Activated naive CD4-positive, alpha-beta T cell treated with anti-CD3 and anti-CD28 coated beads, Interleukin-2, amount 10 ng/mL, durations not matched to agents 7 days and 5 days (primary cell): ENCODE measurements around the gene DISP2.

Experiments
- CTCF ChIA-PET: fragments of 350-600 bp; sonication (Branson Sonifier 250); formaldehyde crosslinking; loops from one replicate; lab custom pipeline; 2021; ENCODE audit warnings: antibody characterized with exemption; lab: Charles Lee
- DNase-seq: peaks from one replicate; pipeline ENCODE4 v3.0.0-alpha.2; 2020
- H3K27ac Mint-ChIP-seq: one replicate; pipeline ENCODE4 v1.8.0; 2021; ENCODE audit warnings: mild to moderate bottlenecking, moderate library complexity, mixed read lengths
- H3K27me3 Mint-ChIP-seq: one replicate; pipeline ENCODE4 v1.8.0; 2021; ENCODE audit warnings: mild to moderate bottlenecking, mixed read lengths
- H3K36me3 Mint-ChIP-seq: one replicate; pipeline ENCODE4 v1.8.0; 2021; ENCODE audit warnings: mixed read lengths
- H3K4me1 Mint-ChIP-seq: one replicate; pipeline ENCODE4 v1.8.0; 2021; ENCODE audit warnings: mixed read lengths
- H3K4me3 Mint-ChIP-seq: one replicate; pipeline ENCODE4 v1.8.0; 2021; ENCODE audit warnings: mild to moderate bottlenecking, moderate library complexity, mixed read lengths
- H3K9me3 Mint-ChIP-seq: one replicate; pipeline ENCODE4 v1.8.0; 2021; ENCODE audit warnings: mixed read lengths

DISP2 gene

DNA sequence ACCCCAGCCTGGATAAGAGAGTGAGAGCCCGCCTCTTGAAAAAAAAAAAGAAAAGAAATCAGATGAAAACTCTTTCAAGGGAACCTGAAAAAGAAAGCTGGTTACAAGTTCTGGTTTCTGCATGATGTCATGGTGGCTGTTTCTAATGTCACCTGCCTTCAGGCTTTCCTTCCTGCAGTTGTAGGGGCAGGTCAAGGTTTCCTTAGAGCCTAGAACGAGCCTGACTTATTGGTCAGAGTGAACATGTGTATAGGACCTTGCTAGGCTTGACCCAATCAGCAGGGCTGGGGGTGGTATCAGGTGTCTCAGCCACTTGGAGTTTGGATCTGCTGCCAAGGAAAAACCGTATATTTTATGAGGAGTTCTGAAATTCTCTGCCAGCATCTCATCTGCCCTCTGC is 51.3 kb downstream of the DISP2 start:
- Mint-ChIP-seq H3K27ac (peak overlapping the region; percentile 45), H3K27me3 (no peaks in the 10 kb centered on the region)
- CTCF ChIA-PET: interaction anchor here (0.6 to 3.0 kb wide), 3 partner anchors 25 to 71 kb away, joined by 3 to 13 read pairs (median 10); no protein-coding TSS in a partner anchor

DNA sequence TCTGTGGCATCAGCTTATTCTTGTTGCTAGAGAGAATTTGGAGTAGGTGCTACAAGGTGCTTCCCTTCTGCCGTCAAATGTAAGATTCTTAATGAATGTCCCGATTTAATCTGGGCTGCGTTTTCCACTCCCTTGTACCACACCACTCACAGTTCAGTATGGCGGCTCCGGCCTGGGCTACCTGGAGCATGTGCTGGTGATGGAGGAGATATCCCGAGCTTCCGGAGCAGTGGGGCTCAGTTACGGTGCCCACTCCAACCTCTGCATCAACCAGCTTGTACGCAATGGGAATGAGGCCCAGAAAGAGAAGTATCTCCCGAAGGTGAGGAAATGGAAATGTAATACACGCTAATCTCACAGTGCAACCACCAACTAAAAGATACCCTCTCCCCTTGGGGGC is 52.5 kb downstream of the DISP2 start:
- no peak overlapping the region for H3K27ac Mint-ChIP-seq
- H3K27me3 Mint-ChIP-seq: no peaks in the 10 kb centered on the region
- no peaks in the 10 kb centered on the region for H3K9me3 Mint-ChIP-seq
- no peak overlapping the region for H3K4me3 Mint-ChIP-seq
- CTCF ChIA-PET: interaction anchor here (0.8 to 2.2 kb wide), 4 partner anchors 11 to 73 kb away, joined by 3 to 10 read pairs (median 4); no protein-coding TSS in a partner anchor
- no peak for DNase-seq
- peaks cover 50% of the 10 kb centered on the region for H3K36me3 Mint-ChIP-seq
- peaks cover 36% of the 10 kb centered on the region for H3K4me1 Mint-ChIP-seq

More for the DNA sequence above, 51.3 kb downstream of the DISP2 start:
- Mint-ChIP-seq H3K4me1 (peaks cover 46% of the 10 kb centered on the region), H3K4me3 (no peak overlapping the region), H3K36me3 (peaks cover 43% of the 10 kb centered on the region), H3K9me3 (no peaks in the 10 kb centered on the region)
- peak; percentile 29 for DNase-seq

DNA sequence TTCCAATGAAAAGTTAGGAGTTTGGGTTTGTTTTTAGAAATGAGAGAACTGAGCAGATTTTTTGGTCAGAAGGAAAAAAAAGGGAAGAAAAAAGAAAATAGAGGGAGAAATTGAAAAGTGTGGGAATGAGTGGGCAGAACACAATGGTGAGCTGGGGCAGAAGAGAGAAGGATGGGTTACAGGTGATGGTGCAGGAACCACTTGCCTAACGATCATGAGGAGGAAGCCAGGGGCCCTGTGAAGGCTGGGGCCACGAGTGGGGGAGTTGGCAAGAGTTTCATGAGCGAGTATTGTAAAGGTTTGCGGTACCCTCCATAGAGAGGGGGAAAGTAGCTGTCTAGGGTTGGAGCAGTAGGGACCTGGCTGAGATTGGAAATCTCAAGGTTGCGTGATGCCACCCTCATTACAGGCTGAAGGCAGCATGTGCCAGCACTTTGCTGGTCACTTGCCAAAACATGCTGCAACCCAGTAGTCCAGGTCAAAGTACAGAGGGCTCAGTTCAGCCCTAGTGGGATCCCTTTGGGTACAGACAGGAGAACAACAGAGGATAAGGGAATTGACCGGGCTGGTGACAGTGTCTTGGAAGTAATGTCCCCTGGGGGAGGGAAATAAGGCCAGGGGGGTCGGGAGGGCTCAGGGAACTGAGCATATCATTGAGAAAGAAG is 54.2 kb downstream of the DISP2 start:
- DNase-seq: no peak
- Mint-ChIP-seq H3K4me3 (no peak overlapping the region), H3K9me3 (no peaks in the 10 kb centered on the region), H3K4me1 (peaks cover 24% of the 10 kb centered on the region), H3K36me3 (peaks cover 52% of the 10 kb centered on the region), H3K27ac (no peak overlapping the region), H3K27me3 (no peaks in the 10 kb centered on the region)
- CTCF ChIA-PET: interaction anchor here (1.4 kb wide), 1 partner anchor 74 kb away, joined by 4 read pairs; no protein-coding TSS in a partner anchor

DNA sequence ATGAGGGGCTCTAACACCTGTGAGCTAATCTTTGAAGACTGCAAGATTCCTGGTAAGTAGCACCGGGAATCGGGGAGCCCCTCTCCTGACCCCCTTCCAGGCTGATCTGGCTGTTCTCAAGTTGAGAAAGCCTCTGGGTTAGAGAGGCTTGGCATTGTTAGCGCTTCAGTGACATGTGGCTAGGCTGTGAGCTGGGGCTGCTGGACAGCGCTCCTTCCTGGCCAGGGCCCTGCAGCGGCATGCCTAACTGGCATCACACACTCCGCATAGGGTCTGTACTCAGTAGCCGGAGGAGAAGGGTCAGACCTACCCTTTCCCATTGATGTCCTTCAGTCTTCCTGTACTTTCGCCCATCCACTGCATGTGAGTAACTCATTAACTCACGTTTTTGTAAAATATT is 55.0 kb downstream of the DISP2 start:
- DNase-seq: no peak
- no peak overlapping the region for H3K27ac Mint-ChIP-seq
- CTCF ChIA-PET: interaction anchor here (1.3 to 1.4 kb wide), 2 partner anchors 69 to 75 kb away, joined by 3 to 4 read pairs; no protein-coding TSS in a partner anchor
- H3K9me3 Mint-ChIP-seq: no peaks in the 10 kb centered on the region
- peaks cover 51% of the 10 kb centered on the region for H3K36me3 Mint-ChIP-seq
- H3K27me3 Mint-ChIP-seq: no peaks in the 10 kb centered on the region
- H3K4me1 Mint-ChIP-seq: peaks cover 16% of the 10 kb centered on the region
- no peak overlapping the region for H3K4me3 Mint-ChIP-seq

DNA sequence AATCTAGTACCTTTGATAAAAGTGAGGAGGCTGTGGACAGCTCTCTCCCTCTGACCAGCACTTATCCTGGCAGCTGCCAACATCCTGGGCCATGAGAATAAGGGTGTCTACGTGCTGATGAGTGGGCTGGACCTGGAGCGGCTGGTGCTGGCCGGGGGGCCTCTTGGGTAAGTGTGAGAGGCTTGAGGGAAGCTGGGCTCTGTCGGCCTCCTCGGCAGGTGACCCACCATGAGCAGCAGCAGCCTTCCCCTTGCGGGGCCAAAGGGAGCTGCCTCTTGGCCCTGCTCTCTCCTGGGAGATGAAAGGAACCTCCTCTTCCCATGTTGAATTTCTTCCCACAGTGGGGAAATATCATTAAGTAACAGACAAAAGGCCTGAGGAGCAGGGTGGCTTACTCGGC is 56.8 kb downstream of the DISP2 start:
- Mint-ChIP-seq H3K36me3 (peaks cover 41% of the 10 kb centered on the region), H3K4me3 (no peak overlapping the region), H3K9me3 (no peaks in the 10 kb centered on the region), H3K4me1 (peaks cover 4% of the 10 kb centered on the region), H3K27ac (peak overlapping the region; percentile 55), H3K27me3 (no peaks in the 10 kb centered on the region)
- CTCF ChIA-PET: interaction anchor here (1.2 kb wide), 1 partner anchor 11 kb away, joined by 3 read pairs; no protein-coding TSS in a partner anchor
- DNase-seq: no peak

DNA sequence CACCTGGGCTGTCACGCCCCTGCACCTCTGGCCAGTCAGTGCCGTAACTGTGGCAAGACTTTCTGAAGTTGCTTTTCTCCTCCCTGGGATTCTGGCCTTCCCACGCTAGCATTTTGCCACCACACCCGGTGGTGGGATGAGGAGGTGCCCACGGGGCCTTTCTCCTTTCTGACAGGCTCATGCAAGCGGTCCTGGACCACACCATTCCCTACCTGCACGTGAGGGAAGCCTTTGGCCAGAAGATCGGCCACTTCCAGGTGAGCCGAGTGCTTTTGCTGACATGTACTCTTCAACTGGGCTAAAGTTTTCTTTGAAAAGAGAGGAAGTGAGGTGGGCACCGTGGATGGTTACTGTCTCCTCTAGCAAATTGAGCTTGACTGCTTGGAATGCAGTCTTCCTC is 57.2 kb downstream of the DISP2 start:
- H3K36me3 Mint-ChIP-seq: peaks cover 39% of the 10 kb centered on the region

DNA sequence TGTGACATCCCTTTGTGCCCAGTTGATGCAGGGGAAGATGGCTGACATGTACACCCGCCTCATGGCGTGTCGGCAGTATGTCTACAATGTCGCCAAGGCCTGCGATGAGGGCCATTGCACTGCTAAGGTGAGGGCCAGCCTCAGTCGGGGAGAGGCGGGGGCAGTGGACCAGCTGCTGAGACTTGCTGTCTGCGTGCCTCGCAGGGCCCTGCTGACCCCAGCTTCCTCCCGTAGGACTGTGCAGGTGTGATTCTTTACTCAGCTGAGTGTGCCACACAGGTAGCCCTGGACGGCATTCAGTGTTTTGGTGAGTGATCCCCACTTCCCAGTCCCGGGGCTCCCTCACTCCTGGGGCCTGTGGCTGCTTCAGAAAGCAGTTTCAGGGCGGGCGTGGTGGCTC is 58.0 kb downstream of the DISP2 start:
- CTCF ChIA-PET: interaction anchor here (1.0 kb wide), 1 partner anchor 78 kb away, joined by 3 read pairs; no protein-coding TSS in a partner anchor
- H3K4me3 Mint-ChIP-seq: no peak overlapping the region
- no peak overlapping the region for H3K27ac Mint-ChIP-seq
- H3K36me3 Mint-ChIP-seq: peaks cover 33% of the 10 kb centered on the region
- no peaks in the 10 kb centered on the region for H3K4me1 Mint-ChIP-seq
- H3K27me3 Mint-ChIP-seq: peaks cover 3% of the 10 kb centered on the region
- no peak for DNase-seq
- no peaks in the 10 kb centered on the region for H3K9me3 Mint-ChIP-seq

More for the DNA sequence above, 57.2 kb downstream of the DISP2 start:
- no peaks in the 10 kb centered on the region for H3K9me3 Mint-ChIP-seq
- H3K27me3 Mint-ChIP-seq: no peaks in the 10 kb centered on the region
- H3K4me1 Mint-ChIP-seq: peaks cover under 1% of the 10 kb centered on the region
- CTCF ChIA-PET: interaction anchor here (1.0 to 1.2 kb wide), 2 partner anchors 10 to 77 kb away, joined by 3 read pairs; no protein-coding TSS in a partner anchor
- DNase-seq: no peak
- no peak overlapping the region for H3K4me3 Mint-ChIP-seq
- no peak overlapping the region for H3K27ac Mint-ChIP-seq

DNA sequence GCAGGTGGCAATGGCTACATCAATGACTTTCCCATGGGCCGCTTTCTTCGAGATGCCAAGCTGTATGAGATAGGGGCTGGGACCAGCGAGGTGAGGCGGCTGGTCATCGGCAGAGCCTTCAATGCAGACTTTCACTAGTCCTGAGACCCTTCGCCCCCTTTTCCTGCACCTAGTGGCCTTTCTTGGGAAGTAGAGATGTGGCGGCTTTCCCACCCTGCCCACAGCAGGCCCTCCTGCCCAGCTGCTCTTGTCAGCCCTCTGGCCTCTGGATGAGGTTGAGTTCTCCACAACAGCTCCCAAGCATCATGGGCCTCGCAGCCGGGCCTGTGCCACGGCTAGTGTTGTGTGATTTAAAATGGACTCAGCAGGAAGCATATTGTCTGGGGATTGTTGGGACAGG is 60.1 kb downstream of the DISP2 start:
- CTCF ChIA-PET: interaction anchor here (1.2 to 10.4 kb wide), 4 partner anchors 49 to 143 kb away, joined by 3 to 152 read pairs (median 3); partner anchors contain the start of gene CCDC9B
- Mint-ChIP-seq H3K4me1 (no peaks in the 10 kb centered on the region), H3K36me3 (peaks cover 18% of the 10 kb centered on the region), H3K4me3 (no peak overlapping the region), H3K9me3 (no peaks in the 10 kb centered on the region), H3K27ac (no peak overlapping the region), H3K27me3 (peaks cover 10% of the 10 kb centered on the region)
- DNase-seq: no peak

DNA sequence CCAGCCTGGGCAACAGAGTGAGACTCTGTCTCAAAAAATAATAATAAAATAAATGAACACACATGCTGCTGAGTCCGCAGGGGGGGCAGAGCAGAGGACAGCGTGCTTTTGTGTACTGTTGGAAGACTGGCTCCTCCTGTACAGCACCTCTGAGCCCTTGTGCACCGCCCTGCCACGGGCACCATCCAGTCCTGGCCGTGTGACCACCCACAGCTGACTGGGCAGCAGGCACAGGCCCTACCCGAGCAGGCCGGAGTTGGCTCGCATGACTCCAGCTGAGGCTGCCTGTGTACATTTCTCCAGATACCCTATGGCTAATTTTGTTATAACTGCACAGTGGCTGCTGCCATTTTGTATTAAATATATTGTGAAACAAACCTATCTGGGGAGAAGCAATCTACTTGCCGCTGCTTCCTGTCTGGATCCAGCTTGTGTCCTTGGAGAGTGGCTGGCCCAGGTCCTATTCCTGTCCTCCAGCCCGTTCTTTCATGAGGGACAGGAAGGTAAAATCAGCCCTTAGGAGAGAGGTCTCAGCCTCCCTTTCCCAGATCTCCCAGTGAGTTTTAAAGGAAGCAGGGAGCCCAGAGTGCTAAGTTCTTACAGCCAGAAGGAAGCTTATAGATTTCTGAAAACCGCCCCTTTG is 62.2 kb downstream of the DISP2 start:
- no peaks in the 10 kb centered on the region for H3K9me3 Mint-ChIP-seq
- H3K27ac Mint-ChIP-seq: no peak overlapping the region
- H3K4me1 Mint-ChIP-seq: no peaks in the 10 kb centered on the region
- peaks cover 10% of the 10 kb centered on the region for H3K27me3 Mint-ChIP-seq
- peaks cover 8% of the 10 kb centered on the region for H3K36me3 Mint-ChIP-seq
- CTCF ChIA-PET: interaction anchor here (0.7 to 10.4 kb wide), 11 partner anchors 12 to 105 kb away, joined by 3 to 152 read pairs (median 5); partner anchors contain the start of genes CCDC9B and IVD
- H3K4me3 Mint-ChIP-seq: no peak overlapping the region
- no peak for DNase-seq

DNA sequence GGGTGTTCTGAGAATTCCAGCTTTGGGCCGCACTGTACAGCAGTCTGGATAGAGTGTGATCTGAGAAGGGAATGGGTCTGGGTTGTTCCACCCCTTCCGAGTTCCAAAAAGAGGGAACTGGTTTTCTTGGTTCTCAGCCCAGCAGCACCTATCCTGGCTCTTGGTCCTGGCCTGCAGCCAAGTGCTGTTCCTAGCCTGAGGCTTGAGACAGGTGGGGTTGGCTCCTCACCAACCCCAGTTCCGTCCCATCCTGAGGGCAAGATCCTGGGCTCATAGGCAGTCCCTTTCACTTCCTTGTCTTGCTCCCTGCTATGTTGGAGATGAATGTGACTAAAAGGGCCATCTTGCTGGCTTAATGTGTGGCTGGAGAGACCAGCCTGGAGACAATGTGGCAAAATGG is 62.8 kb downstream of the DISP2 start:
- no peak overlapping the region for H3K4me3 Mint-ChIP-seq
- CTCF ChIA-PET: interaction anchor here (0.7 to 10.4 kb wide), 11 partner anchors 12 to 134 kb away, joined by 3 to 152 read pairs (median 5); partner anchors contain the start of genes CCDC9B and IVD
- peaks cover 10% of the 10 kb centered on the region for H3K27me3 Mint-ChIP-seq
- no peak overlapping the region for H3K27ac Mint-ChIP-seq
- no peak for DNase-seq
- H3K9me3 Mint-ChIP-seq: no peaks in the 10 kb centered on the region
- peaks cover 4% of the 10 kb centered on the region for H3K36me3 Mint-ChIP-seq
- H3K4me1 Mint-ChIP-seq: no peaks in the 10 kb centered on the region

DNA sequence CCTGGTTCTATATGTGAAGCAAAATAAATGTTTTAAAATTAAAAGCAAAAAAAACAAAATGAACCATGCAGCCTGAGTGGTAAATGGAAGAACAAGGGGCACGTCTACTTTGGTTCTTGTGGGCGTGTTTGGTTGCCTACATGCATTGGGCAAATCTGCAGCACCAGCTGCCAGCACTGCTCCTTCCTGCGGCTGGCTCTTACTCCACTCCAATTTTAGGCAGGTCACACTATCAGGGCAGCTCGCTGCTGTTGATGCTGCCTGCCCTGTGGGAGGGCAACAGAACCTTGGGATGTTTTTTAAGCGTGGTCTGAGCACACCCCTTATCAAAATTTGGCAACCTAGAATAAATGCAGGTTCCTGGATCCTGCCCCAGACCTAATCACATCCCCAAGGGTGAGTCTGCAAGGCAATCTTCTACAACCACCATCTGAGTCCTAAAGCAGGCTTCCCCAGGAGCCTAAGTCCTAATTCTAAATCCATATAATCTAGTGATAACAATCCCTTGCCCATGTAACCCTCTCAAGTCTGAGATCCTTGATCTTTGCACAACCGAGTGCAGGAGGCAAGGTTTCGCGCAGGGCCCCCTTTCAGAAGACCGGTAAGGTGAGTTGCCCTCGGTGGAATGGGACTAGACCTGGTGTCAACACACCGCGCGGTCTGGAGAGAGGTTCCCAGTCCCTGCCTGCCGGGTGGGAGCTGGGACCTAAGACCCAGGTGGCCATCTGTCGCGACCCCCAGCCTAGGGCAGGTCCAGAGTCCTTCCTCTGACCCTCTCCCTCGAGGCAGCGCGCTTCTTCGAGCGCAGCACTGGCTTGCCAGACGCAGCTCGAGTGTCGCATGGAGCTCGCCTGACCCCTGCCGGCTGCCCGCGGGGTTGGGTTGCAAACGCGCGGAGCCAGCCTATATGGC is 63.5 kb downstream of the DISP2 start:
- H3K36me3 Mint-ChIP-seq: peaks cover 4% of the 10 kb centered on the region
- H3K4me3 Mint-ChIP-seq: no peak overlapping the region
- H3K27ac Mint-ChIP-seq: no peak overlapping the region
- peaks cover 10% of the 10 kb centered on the region for H3K27me3 Mint-ChIP-seq
- DNase-seq: peak; percentile 88
- H3K9me3 Mint-ChIP-seq: no peaks in the 10 kb centered on the region
- H3K4me1 Mint-ChIP-seq: no peaks in the 10 kb centered on the region
- CTCF ChIA-PET: interaction anchor here (0.7 to 10.4 kb wide), 21 partner anchors 8 to 141 kb away, joined by 3 to 152 read pairs (median 4); partner anchors contain the start of genes CCDC9B, IVD and PLCB2

DNA sequence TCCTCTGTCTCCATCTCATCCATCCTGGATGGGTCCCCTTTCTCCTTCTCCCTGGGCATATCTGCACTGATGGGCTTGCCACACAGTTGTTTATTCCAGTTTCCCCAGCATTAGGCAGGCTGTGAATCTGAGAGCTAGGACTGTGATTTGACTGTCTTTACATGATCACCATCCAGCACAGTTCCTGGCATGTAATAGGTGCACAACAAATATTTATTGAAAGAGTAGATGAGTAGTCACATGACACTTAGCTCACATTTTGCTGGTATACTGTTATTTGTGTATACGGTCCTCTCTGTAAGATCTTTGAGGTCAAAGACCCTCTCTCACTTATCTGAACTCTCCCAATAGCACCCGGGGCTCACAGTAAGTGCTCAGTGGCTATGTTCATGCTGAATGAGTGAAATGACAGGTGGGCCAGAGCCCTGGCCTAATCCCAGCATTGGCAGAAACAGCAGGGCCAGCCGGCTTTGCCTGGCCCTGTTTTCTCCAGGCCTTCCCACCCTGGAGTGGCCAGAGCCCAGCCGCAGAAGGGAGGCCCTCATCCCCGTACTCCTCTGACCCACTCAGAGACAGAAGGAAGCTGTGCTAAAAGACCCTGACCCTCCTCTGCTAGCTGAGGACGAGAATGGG is 66.6 kb downstream of the DISP2 start:
- Mint-ChIP-seq H3K4me1 (no peaks in the 10 kb centered on the region), H3K9me3 (no peaks in the 10 kb centered on the region), H3K27ac (no peak overlapping the region), H3K27me3 (peaks cover 22% of the 10 kb centered on the region), H3K36me3 (peaks cover 2% of the 10 kb centered on the region), H3K4me3 (no peak overlapping the region)
- no peak for DNase-seq
- CTCF ChIA-PET: interaction anchor here (0.8 to 10.4 kb wide), 9 partner anchors 27 to 147 kb away, joined by 3 to 152 read pairs (median 3); partner anchors contain the start of gene CCDC9B

DNA sequence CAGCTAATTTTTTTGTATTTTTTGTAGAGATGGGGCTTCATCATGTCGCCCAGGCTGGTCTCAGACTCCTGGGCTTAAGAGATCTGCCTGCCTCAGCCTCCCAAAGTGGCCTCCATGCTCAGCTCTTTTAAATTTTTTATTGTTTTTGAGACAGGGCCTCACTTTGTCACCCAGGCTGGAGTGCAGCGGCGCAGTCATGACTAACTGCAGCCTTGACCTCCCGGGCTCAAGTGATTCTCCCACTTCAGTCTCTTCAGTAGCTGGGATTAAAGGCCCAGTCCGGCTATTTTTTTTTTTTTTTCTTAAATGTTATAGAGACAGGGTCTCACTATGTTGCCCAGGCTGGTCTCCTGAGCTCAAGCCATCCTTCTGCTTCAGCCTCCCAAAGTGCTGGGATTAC is 67.7 kb downstream of the DISP2 start:
- H3K9me3 Mint-ChIP-seq: no peaks in the 10 kb centered on the region
- no peak overlapping the region for H3K27ac Mint-ChIP-seq
- no peak for DNase-seq
- H3K27me3 Mint-ChIP-seq: peaks cover 32% of the 10 kb centered on the region
- CTCF ChIA-PET: interaction anchor here (1.1 to 10.4 kb wide), 5 partner anchors 11 to 112 kb away, joined by 3 to 152 read pairs (median 4); partner anchors contain the start of gene CCDC9B
- H3K36me3 Mint-ChIP-seq: no peaks in the 10 kb centered on the region
- no peaks in the 10 kb centered on the region for H3K4me1 Mint-ChIP-seq
- H3K4me3 Mint-ChIP-seq: no peak overlapping the region
